ENCODE measurements around the gene LYRM4.

The LYRM4 gene

GRCh38 chr6:5172041-5172653, 88.6 kb downstream of the LYRM4 start:
- Histone ChIP-seq H3K27me3 (ENCODE audit: low read length) (no peaks in the 10 kb centered on the region), H3K4me3 (ENCODE audit: insufficient read depth, low read length, poor library complexity, severe bottlenecking) (no peak overlapping the region), H3K4me2 (ENCODE audit: low read depth, low read length, poor library complexity, severe bottlenecking) (no peak overlapping the region), H3K9me3 (ENCODE audit: insufficient read depth, low read length) (no peaks in the 10 kb centered on the region), H2AFZ (ENCODE audit: low read depth, low read length, severe bottlenecking) (no peak overlapping the region), H3F3A (ENCODE audit: insufficient read depth) (no peaks in the 10 kb centered on the region), H3K9ac (ENCODE audit: low read length) (no peak overlapping the region), H3K27ac (ENCODE audit: low read depth, low read length) (no peak overlapping the region), H3K9me2 (replicated peaks; ENCODE audit: insufficient read depth, low read length) (no peaks in the 10 kb centered on the region), H4K20me1 (ENCODE audit: low read depth, low read length) (0 out of 2 replicates have a peak, but pooled peaks cover 12% of the 10 kb centered on the region), H3K79me2 (ENCODE audit: insufficient read depth, low read length) (no peaks in the 10 kb centered on the region), H3K36me3 (ENCODE audit: low read length) (no peaks in the 10 kb centered on the region)
- TF ChIP-seq CTCF (IDR thresholded peaks at IDR 0.05; ENCODE audit: insufficient read depth, low read length, poor library complexity, severe bottlenecking) (no peak), EZH2phosphoT487 (conservative IDR thresholded peaks at IDR 0.05; ENCODE audit: low read length) (no peak)

- no peak for TF ChIP-seq EZH2phosphoT487 (conservative IDR thresholded peaks at IDR 0.05; ENCODE audit: low read length)
- no peak for TF ChIP-seq CTCF (IDR thresholded peaks at IDR 0.05; ENCODE audit: insufficient read depth, low read length, poor library complexity, severe bottlenecking)
- no peak overlapping the region for H3K9ac ChIP-seq (ENCODE audit: low read length)
- H3K9me3 ChIP-seq (ENCODE audit: insufficient read depth, low read length) = no peaks in the 10 kb centered on the region
- no peaks in the 10 kb centered on the region for H3F3A ChIP-seq (ENCODE audit: insufficient read depth)
- H3K27ac ChIP-seq (ENCODE audit: low read depth, low read length) = no peak overlapping the region
- no peaks in the 10 kb centered on the region for H3K9me2 ChIP-seq (replicated peaks; ENCODE audit: insufficient read depth, low read length)
- no peaks in the 10 kb centered on the region for H3K36me3 ChIP-seq (ENCODE audit: low read length)
- H3K79me2 ChIP-seq (ENCODE audit: insufficient read depth, low read length) = no peaks in the 10 kb centered on the region
- no peak overlapping the region for H3K4me3 ChIP-seq (ENCODE audit: insufficient read depth, low read length, poor library complexity, severe bottlenecking)
- H3K4me2 ChIP-seq (ENCODE audit: low read depth, low read length, poor library complexity, severe bottlenecking) = no peak overlapping the region
- H4K20me1 ChIP-seq (ENCODE audit: low read depth, low read length) = 0 out of 2 replicates have a peak, but pooled peaks cover 20% of the 10 kb centered on the region
- no peak overlapping the region for H2AFZ ChIP-seq (ENCODE audit: low read depth, low read length, severe bottlenecking)
- H3K27me3 ChIP-seq (ENCODE audit: low read length) = no peaks in the 10 kb centered on the region
These were observed 93.2 kb downstream of the LYRM4 start for GRCh38 chr6:5167501-5167900.

- Histone ChIP-seq H3K9ac (ENCODE audit: low read length) (no peak overlapping the region), H2AFZ (ENCODE audit: low read depth, low read length, severe bottlenecking) (no peak overlapping the region), H3K4me2 (ENCODE audit: low read depth, low read length, poor library complexity, severe bottlenecking) (no peak overlapping the region), H3F3A (ENCODE audit: insufficient read depth) (no peaks in the 10 kb centered on the region), H3K9me3 (ENCODE audit: insufficient read depth, low read length) (no peaks in the 10 kb centered on the region), H3K27ac (ENCODE audit: low read depth, low read length) (no peak overlapping the region), H3K79me2 (ENCODE audit: insufficient read depth, low read length) (no peaks in the 10 kb centered on the region), H3K27me3 (ENCODE audit: low read length) (no peaks in the 10 kb centered on the region), H3K9me2 (replicated peaks; ENCODE audit: insufficient read depth, low read length) (no peaks in the 10 kb centered on the region), H3K4me3 (ENCODE audit: insufficient read depth, low read length, poor library complexity, severe bottlenecking) (no peak overlapping the region), H4K20me1 (ENCODE audit: low read depth, low read length) (0 out of 2 replicates have a peak, but pooled peaks cover 24% of the 10 kb centered on the region), H3K36me3 (ENCODE audit: low read length) (no peaks in the 10 kb centered on the region)
- no peak for TF ChIP-seq EZH2phosphoT487 (conservative IDR thresholded peaks at IDR 0.05; ENCODE audit: low read length)
- no peak for TF ChIP-seq CTCF (IDR thresholded peaks at IDR 0.05; ENCODE audit: insufficient read depth, low read length, poor library complexity, severe bottlenecking)
These were observed 96.7 kb downstream of the LYRM4 start for GRCh38 chr6:5164092-5164491.

All from SU-DHL-6 (cell line).